ENCODE results near the gene ACTR5. TPM values are rescaled to one million over a fixed set of nuclear protein-coding genes. Genes with fewer than 3 reads are reported as not detected.
A peak's percentile ranks its signal among the peaks of the same experiment; 100 is the strongest.

ACTR5 gene
- total RNA-seq, 1 experiment from 2014 or later = 10.4 TPM

DNA sequence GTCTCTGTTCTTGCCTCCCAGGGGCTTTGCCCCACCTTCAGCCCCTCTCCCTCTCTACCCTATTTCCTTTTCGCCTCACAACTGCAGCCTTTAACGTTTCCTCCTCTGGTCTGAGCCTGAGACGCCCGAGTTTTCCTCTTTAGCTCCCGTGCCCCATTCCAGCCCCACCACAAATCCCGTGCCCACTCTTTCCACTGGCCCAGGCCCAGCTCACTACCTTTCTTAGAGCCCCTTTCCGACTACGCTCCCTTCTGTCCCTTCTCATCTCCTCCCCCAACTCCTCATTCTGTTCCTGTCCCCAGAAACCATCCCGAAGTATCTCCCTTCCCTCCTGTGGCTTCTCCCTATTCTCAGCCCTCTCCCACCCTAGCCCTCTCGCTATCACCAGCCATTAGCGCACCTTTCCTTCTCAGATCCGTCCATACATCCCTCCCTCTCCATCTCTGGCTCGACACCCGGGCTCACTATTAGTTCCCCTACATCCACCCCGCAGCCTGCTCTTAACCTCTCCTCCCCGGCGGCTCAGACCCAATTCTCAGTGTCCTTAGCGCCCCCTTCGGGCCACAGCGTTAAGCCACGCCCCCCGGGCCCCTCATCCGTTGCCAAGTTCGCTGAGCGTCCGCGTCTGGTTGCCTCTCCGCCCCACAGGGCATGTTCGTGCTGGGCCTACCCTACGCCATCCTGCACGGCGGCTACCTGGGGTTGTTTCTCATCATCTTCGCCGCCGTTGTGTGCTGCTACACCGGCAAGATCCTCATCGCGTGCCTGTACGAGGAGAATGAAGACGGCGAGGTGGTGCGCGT is 21.3 kb upstream of the ACTR5 start:
- peak; percentile 69 for DNase-seq (ENCODE audit: low read depth, low spot score)
- in situ Hi-C loops (cut with HindIII; ENCODE audit: low pct_unique_long_range_greater_than_20kb, low sequenced_read_pairs) = no loop called here

DNA sequence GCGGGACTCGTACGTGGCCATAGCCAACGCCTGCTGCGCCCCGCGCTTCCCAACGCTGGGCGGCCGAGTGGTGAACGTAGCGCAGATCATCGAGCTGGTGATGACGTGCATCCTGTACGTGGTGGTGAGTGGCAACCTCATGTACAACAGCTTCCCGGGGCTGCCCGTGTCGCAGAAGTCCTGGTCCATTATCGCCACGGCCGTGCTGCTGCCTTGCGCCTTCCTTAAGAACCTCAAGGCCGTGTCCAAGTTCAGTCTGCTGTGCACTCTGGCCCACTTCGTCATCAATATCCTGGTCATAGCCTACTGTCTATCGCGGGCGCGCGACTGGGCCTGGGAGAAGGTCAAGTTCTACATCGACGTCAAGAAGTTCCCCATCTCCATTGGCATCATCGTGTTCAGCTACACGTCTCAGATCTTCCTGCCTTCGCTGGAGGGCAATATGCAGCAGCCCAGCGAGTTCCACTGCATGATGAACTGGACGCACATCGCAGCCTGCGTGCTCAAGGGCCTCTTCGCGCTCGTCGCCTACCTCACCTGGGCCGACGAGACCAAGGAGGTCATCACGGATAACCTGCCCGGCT is 20.6 kb upstream of the ACTR5 start:
- no peak for DNase-seq (ENCODE audit: low read depth, low spot score)
- in situ Hi-C loops (cut with HindIII; ENCODE audit: low pct_unique_long_range_greater_than_20kb, low sequenced_read_pairs) = no loop called here

DNA sequence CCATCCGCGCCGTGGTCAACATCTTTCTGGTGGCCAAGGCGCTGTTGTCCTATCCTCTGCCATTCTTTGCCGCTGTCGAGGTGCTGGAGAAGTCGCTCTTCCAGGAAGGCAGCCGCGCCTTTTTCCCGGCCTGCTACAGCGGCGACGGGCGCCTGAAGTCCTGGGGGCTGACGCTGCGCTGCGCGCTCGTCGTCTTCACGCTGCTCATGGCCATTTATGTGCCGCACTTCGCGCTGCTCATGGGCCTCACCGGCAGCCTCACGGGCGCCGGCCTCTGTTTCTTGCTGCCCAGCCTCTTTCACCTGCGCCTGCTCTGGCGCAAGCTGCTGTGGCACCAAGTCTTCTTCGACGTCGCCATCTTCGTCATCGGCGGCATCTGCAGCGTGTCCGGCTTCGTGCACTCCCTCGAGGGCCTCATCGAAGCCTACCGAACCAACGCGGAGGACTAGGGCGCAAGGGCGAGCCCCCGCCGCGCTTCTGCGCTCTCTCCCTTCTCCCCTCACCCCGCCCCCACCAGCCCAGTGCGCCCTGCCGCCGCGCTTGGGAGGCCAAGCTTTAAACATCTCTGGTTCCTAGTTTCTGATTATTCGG is 20.0 kb upstream of the ACTR5 start:
- no peak for DNase-seq (ENCODE audit: low read depth, low spot score)
- in situ Hi-C loops (cut with HindIII; ENCODE audit: low pct_unique_long_range_greater_than_20kb, low sequenced_read_pairs) = no loop called here

DNA sequence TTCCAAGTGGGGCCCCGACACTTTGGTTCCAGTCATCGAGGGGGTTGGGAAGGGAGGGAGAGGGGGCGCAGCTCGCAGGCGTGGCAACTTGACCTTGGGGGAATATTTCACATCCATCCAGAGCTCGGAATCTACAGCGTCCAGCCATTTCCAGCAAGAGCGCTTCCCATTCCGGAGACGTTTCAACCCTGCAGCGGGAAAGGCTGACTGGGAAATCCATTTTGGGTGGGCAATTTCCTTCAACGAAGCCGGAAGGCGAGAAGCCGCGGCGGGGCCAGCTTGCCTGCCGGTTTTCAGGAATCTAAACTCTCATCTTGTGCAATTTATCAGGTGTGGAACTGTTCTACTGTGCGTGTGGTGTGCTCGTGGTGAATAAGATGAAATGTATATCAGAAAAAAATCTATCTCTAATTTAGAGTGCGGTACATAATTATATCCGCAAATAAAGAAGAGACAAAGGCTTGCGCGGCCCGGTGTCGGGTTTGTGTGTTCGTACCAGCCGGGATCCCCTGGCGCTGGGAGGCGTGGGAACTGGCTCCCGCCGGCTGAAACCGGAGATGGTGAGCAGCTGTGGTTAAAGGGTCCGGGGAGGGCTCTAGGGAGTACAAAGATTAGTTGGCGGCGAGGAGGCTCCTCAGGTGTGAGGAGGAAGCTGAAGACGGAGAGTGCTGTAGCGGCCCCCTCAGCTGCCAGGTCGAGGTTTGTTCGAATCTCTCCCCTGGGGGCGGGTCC is 19.2 kb upstream of the ACTR5 start:
- no peak for DNase-seq (ENCODE audit: low read depth, low spot score)
- in situ Hi-C loops (cut with HindIII; ENCODE audit: low pct_unique_long_range_greater_than_20kb, low sequenced_read_pairs) = no loop called here

DNA sequence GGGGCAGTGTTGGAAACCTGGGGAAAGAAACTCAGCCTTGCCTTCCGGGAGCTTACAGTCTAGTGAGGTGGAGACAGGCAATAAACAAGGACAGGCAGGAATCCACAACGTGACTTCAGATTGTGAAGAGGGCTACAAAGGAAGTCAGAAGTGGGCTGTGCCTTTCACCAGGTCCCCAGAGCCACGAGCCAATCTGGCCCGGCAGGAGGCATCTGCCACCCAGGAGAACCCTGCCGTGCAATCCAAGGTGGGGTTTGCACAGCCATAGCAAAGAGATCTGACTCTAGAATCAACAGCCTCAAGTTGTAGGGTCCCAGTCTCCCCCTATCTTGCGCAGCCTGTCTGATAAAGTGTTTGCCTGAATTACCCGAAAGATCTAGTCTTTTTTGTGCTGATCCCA is 18.5 kb upstream of the ACTR5 start:
- in situ Hi-C loops (cut with HindIII; ENCODE audit: low pct_unique_long_range_greater_than_20kb, low sequenced_read_pairs) = no loop called here
- no peak for DNase-seq (ENCODE audit: low read depth, low spot score)

DNA sequence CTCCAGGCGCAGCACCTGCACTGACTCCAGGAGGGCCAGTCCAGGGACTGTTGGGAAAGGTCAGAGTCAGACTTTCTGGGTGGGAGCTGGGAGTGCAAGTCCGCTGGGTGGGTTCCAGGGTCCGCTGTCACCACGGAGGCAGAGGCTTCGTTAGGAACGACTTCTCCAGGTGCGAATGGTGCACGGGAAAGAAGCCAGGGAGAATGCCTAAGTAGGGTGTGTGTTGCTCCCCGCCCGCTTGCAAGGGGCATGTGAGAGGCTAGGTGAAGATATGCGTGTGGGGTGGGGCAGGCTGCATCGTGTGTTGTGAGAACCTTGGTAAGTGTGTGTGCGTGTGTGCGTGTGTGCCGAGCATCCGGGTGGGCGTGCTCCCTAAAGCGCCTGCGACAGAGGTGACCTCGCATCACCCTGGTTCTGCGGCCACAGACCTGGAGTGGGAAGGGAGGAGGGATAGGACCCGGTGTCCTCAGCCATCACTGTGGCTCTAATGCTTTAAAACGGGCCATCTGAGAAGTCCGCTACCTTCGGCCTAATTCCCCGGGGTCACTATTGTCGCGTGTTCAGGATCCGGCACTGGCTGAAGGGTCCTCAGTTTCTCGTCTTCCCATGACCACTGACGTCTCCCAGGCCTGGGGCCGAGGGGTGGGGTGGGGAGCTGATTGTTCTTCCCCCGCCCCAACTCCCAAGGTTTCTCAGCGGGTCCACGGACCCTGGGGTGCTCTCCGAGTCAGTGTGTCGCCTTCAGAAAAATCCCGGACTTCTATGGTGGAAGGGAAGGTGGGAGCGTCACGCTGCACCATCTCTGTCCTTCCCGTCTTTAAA is 17.9 kb upstream of the ACTR5 start:
- DNase-seq (ENCODE audit: low read depth, low spot score) = no peak
- in situ Hi-C loops (cut with HindIII; ENCODE audit: low pct_unique_long_range_greater_than_20kb, low sequenced_read_pairs) = no loop called here

DNA sequence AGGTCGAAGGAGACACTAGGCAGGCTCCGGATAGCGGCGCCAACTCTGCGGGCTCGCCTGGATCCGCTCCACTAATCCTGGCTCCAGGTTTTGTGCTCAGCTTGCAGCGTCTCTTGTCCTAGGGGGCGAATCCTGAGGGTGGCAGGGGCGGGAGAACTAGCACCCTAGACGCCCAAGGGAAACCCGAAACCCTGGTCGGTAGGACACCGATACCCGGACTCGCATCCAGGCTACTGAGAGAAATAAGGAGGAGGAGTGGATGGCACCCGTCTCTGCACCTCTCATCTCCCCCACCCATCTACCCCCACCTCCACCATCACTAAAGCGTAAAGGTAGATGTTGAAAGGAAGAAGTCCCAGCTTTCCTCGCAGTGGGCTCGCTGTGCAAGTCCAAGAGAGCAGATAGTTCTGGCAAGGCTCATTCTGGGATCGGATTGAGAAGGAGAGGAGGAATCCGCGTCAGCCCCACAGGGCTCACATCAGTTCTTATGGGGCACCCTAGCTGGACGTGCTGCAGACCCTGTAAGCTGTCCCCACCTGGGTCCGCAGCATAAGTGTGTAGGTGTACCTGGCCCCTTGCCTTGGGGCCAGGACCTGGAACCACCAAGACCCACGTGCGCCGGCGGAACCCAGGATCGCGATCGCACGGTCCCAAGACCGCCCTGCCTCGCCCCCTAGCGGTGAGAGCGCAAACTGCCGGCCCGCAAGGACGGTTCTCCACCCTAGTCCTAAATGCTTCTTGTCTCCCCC is 17.1 kb upstream of the ACTR5 start:
- in situ Hi-C loops (cut with HindIII; ENCODE audit: low pct_unique_long_range_greater_than_20kb, low sequenced_read_pairs) = no loop called here
- DNase-seq (ENCODE audit: low read depth, low spot score) = peak; percentile 75

DNA sequence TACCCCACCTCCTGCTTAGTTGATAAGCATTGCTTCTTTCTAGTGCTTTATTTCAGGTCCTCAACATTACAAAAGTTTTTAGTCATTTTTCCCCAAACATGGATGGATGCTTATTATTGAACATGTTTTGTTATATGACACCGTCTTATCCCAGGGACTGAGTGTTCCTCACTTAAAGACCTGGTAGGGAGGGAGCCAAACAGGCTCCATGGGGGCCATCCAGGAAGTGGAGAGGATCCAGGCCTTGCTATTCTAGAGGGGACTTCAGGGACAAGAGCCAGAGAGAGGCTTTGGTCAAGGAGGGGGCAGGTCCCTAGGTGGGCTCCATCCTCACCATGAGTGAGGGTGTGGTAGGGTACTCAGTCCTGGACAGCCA is 16.5 kb upstream of the ACTR5 start:
- in situ Hi-C loops (cut with HindIII; ENCODE audit: low pct_unique_long_range_greater_than_20kb, low sequenced_read_pairs) = no loop called here
- DNase-seq (ENCODE audit: low read depth, low spot score) = no peak

DNA sequence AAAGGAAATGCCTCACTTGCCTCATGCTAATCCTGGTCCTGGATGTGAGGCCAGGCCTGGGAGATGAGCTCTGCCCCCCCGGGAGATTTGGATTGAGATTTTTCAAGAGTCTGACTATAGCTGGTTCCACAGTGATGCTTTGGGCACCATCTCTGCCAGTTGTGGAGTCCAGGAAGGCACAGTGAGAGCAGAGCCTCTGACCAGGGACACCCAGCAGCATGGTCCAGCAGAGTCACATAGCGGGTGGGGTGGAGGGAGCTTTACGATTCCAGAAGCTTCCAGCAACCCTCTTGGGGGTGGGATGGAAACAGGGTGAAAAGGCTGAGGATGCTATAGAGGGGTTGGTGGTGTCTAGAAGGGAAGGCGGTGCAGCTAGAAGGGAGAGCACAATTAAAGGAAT is 15.3 kb upstream of the ACTR5 start:
- no peak for DNase-seq (ENCODE audit: low read depth, low spot score)
- in situ Hi-C loops (cut with HindIII; ENCODE audit: low pct_unique_long_range_greater_than_20kb, low sequenced_read_pairs) = no loop called here

DNA sequence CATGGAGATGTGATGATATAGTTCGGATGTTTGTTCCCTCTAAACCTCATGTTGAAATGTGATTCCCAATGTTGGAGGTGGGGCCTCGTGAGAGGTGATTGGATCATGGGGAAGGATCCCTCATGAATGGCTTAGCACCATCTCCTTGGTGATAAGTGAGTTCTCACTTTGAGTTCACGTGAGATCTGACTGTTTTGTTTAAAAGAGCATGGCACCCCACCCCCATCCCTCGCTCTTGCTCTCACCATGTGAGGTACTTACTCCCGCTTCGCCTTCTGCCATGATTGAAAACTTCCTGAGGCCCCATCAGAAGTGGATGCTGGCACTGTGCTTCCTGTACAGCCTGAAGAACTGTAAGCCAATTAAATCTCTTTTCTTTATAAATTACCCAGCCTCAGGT is 13.1 kb upstream of the ACTR5 start:
- in situ Hi-C loops (cut with HindIII; ENCODE audit: low pct_unique_long_range_greater_than_20kb, low sequenced_read_pairs) = no loop called here
- no peak for DNase-seq (ENCODE audit: low read depth, low spot score)

DNA sequence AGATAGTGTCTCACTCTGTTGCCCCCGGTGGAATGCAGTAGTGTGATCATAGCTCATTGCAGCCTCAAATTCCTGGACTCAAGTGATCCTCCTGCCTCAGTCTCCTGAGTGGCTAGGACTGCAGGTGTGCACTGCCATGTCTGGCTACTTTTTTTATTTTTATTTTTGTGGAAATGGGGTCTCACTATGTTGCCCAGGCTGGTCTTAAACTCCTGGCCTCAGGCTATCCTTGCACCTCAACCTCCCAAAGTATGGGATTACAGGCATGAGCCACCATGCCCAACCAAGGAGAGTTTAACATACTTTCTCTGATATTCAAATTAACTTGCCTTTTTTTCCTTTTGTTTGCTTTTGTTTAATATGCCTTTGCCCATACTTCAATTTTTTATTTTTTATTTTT is 10.4 kb upstream of the ACTR5 start:
- in situ Hi-C loops (cut with HindIII; ENCODE audit: low pct_unique_long_range_greater_than_20kb, low sequenced_read_pairs) = no loop called here
- DNase-seq (ENCODE audit: low read depth, low spot score) = no peak

DNA sequence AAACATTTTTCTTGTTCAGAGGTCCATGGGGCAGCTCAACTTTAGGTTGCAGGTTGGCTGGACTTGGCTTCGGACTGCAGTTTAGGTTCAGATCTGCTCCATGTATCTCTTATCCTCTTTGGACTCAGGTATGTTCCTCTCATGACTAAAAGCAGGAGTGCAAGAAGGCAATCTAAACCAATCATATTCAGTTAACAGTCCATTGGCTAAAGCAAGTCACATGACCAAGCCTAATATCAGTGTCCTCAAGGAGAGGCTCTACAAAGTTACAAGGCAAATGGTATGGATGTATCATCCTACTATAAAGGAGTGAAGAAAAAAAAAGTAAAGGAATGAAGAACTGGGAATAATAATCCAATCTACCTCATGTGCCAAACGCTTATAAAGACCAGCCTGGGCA is 2.5 kb upstream of the ACTR5 start:
- in situ Hi-C loops (cut with HindIII; ENCODE audit: low pct_unique_long_range_greater_than_20kb, low sequenced_read_pairs) = no loop called here
- no peak for DNase-seq (ENCODE audit: low read depth, low spot score)

DNA sequence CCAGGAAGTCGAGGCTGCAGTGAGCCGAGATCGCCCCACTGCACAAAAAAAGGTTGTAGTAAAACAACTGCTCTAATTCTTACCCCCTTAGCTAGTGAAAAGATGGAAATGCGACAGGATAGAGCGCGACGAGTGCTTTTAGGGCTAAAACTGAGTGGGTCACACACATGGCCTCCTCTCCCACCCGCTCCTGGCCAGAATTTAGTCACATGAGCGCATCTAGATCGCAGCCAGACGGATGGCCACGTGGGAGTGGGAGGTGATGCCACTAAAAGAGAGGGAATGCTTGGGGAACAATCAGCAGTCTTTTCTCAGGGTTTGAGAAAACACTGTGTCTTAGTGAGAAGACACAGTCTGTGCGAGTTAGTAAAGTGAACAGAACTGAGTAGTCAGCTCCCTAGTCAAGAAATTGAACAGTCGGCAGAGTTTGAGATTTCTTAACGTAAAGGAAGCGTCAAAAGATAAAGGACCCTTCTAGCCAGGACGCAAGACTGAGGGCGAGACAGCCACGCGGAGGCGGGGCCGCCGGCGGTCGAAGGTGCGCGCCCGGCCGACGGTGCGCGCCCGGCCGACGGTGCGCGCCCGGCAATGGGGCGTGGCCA is 664 bp upstream of the ACTR5 start:
- DNase-seq (ENCODE audit: low read depth, low spot score) = no peak
- in situ Hi-C loops (cut with HindIII; ENCODE audit: low pct_unique_long_range_greater_than_20kb, low sequenced_read_pairs) = no loop called here

DNA sequence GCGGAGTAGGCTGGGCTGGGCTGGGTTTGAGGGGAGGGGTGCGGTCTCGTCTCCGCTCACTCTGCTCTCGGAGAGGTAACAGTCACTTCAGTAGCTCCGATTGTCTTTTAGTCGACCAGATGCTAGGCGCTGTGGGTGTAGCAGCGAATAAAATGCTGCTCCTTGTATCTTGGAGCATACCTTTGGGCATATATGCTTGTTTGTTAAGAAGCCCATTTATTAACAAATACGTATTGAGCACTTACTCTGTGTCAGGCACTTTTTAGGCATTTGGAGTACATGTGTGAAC is 545 bp downstream of the ACTR5 start:
- no peak for DNase-seq (ENCODE audit: low read depth, low spot score)
- in situ Hi-C loops (cut with HindIII; ENCODE audit: low pct_unique_long_range_greater_than_20kb, low sequenced_read_pairs) = no loop called here

DNA sequence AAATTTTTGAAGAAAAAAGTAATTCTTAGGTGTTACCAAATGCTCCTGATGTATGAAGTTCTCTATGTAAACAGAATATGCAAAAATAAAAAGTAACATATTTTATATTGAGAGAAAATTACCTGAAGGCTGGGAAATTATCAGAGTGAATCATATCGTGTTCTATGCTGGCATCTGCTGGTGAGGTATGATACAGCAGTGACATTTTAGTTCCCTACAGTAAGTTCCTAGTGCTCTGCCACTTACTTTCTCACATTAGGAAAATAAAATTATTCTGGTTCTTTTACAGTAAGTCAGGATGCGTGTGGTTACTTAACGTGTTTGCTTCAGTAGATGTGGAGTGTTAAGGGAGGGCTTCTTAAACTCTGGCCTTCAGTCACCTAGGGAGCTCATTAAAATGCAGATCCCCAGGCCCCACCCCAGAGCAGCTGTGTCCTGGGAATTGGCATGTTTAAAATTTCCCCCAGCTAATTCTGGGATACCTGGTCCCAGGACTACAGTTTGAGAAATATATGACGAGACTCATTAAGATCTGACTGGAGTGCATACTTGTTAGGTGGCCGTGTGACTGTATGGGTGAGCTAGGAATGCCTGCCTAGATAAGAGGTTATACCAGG is 3.2 kb downstream of the ACTR5 start:
- in situ Hi-C loops (cut with HindIII; ENCODE audit: low pct_unique_long_range_greater_than_20kb, low sequenced_read_pairs) = loop anchor here (25.0 kb wide), 1 partner anchor 89 kb away; no protein-coding TSS in a partner anchor
- DNase-seq (ENCODE audit: low read depth, low spot score) = peak; percentile 63

DNA sequence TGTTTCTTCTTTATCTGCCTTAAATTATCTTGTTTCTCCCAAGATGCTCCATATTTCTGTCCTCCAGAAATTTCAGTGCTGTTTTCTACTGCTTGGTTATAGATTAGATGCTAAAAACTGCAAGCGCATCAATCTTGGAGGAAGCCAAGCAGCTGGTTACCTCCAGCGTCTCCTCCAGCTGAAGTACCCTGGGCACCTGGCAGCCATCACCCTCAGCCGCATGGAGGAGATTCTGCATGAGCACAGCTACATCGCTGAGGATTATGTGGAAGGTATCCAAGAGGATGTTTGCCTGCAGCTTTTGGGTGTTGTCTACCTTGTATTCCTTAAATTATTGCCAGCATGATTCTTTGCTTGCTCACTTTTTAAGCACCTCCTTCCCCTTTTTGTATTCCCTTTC is 3.8 kb downstream of the ACTR5 start:
- no peak for DNase-seq (ENCODE audit: low read depth, low spot score)
- in situ Hi-C loops (cut with HindIII; ENCODE audit: low pct_unique_long_range_greater_than_20kb, low sequenced_read_pairs) = loop anchor here (25.0 kb wide), 1 partner anchor 90 kb away; no protein-coding TSS in a partner anchor

Data from SK-MEL-5 (cell line).